ENCODE data around the gene CYP4F22. TPM values are rescaled to one million over a fixed set of nuclear protein-coding genes. Genes with fewer than 3 reads are reported as not detected.
A peak's percentile ranks its signal among the peaks of the same experiment; 100 is the strongest.

CYP4F22 gene
- total RNA-seq (2021) (not detected in 2 replicates), Bru-seq, nascent RNA (percentile 4 among the genes with signal in this experiment), BruChase-seq, experiment 1, labeled RNA remaining after a 2-hour chase (percentile 3 among the genes with signal in this experiment), BruChase-seq, experiment 2, labeled RNA remaining after a 6-hour chase (percentile 2 among the genes with signal in this experiment)
- long read RNA-seq = 0 reads

DNA sequence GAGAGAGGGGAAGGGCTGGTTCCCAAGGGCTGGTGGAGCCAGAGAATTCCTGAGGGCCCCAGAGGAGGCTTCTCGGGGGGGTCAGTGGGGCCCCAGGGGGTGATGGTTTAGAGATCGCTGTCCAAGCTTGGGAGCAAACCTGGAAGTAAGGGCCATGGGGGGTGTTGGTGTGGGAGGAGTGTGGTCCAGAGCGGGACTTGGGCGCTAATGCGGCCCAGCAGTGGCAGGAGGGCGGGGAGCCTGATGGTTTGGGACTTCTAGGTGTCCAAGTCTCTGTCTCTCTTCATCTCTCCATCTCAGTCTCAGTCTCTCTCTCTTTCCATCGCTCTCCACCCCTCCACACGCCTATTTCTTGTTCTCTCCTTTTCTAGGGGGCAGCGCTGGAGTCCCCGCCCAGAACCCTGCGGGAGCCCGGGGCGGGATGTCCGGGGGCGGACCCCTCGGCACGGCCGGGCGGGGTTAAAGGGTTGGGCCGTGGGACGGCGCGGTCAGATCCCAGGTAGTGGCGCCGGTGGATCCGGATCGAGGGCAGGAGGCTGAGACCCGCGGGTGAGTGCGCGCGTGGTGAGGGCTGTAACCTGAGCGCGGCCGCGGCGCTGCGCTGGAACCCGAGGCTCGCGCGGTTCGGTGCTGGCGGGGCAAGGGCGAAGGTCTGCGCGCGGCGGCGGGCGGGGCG, at the start of gene CYP4F22:
TSS of gene CYP4F22 (plus strand) at position 491 of the 676 bp plus-strand sequence. CDS start 16,812 bp downstream, outside the sequence.
- Histone ChIP-seq H4K20me1 (ENCODE audit: insufficient read depth) (no peaks in the 10 kb centered on the region; the same call in 1 of the 2 replicates), H3K9me3 (ENCODE audit: insufficient read depth, low read depth) (no peaks in the 10 kb centered on the region), H3F3A (ENCODE audit: insufficient read depth, low read depth) (0 out of 2 replicates have a peak, but pooled peaks cover 4% of the 10 kb centered on the region), H3K27ac (no peak within 1 kb of the TSS), H3K79me2 (ENCODE audit: low read depth) (no peaks in the 10 kb centered on the region), H3K9me2 (ENCODE audit: insufficient read depth) (no peaks in the 10 kb centered on the region), H3K4me3 (no peak within 1 kb of the TSS), H3K4me1 (replicated peaks; ENCODE audit: insufficient read depth) (no peaks in the 10 kb centered on the region), H3K27me3 (ENCODE audit: insufficient read depth, low read depth) (peaks cover 24% of the 10 kb centered on the region), H3K4me2 (no peak within 1 kb of the TSS), H3K36me3 (ENCODE audit: low read depth) (no peaks in the 10 kb centered on the region), H2AFZ (no peak within 1 kb of the TSS)
- intact Hi-C loops (cut with micrococcal nuclease; ENCODE audit: unreplicated experiment) = no loop called here
- no peak for DNase-seq
- no peak for TF ChIP-seq EZH2 (IDR thresholded peaks at IDR 0.05; ENCODE audit: low read depth)
- TF ChIP-seq, protein P1, sequence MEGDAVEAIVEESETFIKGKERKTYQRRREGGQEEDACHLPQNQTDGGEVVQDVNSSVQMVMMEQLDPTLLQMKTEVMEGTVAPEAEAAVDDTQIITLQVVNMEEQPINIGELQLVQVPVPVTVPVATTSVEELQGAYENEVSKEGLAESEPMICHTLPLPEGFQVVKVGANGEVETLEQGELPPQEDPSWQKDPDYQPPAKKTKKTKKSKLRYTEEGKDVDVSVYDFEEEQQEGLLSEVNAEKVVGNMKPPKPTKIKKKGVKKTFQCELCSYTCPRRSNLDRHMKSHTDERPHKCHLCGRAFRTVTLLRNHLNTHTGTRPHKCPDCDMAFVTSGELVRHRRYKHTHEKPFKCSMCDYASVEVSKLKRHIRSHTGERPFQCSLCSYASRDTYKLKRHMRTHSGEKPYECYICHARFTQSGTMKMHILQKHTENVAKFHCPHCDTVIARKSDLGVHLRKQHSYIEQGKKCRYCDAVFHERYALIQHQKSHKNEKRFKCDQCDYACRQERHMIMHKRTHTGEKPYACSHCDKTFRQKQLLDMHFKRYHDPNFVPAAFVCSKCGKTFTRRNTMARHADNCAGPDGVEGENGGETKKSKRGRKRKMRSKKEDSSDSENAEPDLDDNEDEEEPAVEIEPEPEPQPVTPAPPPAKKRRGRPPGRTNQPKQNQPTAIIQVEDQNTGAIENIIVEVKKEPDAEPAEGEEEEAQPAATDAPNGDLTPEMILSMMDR (conservative IDR thresholded peaks at IDR 0.05) = no peak
- ChIA-PET CTCF (no interaction called here), POLR2A (ENCODE audit: unreplicated experiment) (no interaction called here)
- BruUV-seq (replicated peaks) = no TSS peak

DNA sequence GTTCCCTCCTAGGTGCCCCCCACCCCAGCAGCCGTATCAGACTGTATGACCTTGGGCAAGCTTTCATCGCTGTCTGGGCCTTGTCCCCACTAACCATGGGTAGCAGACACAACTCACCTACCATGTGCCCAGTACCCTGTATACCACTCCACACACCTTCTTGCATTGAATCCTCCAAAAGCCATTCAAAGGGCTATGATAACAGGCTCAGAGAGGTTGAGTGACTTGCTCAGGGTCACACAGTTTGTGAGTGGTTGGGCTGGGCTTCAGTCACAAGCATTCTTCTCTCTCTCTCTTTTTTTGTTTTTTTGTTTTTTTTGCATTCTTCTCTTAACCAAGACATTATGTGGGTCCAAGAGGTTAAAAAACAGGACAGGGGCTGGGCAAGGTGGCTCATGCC, 46.6 kb upstream of the CYP4F22 start:
- CTCF ChIA-PET = no interaction called here

DNA sequence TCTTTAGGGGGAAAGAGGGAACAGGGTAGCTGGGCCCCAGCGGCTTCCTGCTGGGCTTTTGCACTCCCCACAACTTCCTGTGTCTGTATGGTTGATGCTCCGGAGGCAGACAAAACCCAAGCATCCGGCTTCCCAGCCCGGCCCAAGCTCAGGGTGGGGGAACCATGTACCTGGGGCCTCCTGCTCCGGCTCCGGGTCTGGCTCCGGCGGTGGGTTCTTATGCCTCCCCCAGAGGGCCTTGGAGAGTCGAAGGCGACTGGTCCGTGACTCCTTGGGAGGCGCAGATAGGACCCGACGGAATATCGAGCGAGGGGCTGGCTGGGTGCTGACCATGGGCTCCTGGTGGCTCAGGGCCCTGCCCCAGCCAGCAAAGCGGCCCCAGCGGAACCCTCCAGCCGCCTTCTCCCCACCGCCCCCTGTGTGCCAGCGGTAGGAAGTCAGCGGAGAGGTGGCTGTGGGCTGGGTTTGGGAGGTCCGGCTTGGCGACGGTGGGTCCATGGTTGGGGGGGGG, 44.4 kb upstream of the CYP4F22 start:
- no TSS peak for BruUV-seq (replicated peaks)
- Histone ChIP-seq H3K27me3 (ENCODE audit: insufficient read depth, low read depth) (no peaks in the 10 kb centered on the region), H3K36me3 (ENCODE audit: low read depth) (no peaks in the 10 kb centered on the region), H3K4me2 (no peak overlapping the region), H3K9me3 (ENCODE audit: insufficient read depth, low read depth) (no peaks in the 10 kb centered on the region), H2AFZ (no peak overlapping the region), H3K4me3 (no peak overlapping the region), H3K79me2 (ENCODE audit: low read depth) (no peaks in the 10 kb centered on the region), H3F3A (ENCODE audit: insufficient read depth, low read depth) (peaks cover 14% of the 10 kb centered on the region; the same call in 1 of the 2 replicates), H4K20me1 (ENCODE audit: insufficient read depth) (no peaks in the 10 kb centered on the region; the same call in 1 of the 2 replicates), H3K9me2 (ENCODE audit: insufficient read depth) (no peaks in the 10 kb centered on the region), H3K4me1 (replicated peaks; ENCODE audit: insufficient read depth) (peaks cover 9% of the 10 kb centered on the region; the same call in 1 of the 2 replicates), H3K27ac (no peak overlapping the region)
- DNase-seq = no peak
- no peak for TF ChIP-seq EZH2 (IDR thresholded peaks at IDR 0.05; ENCODE audit: low read depth)
- TF ChIP-seq, protein P1 (conservative IDR thresholded peaks at IDR 0.05) = no peak
- ChIA-PET POLR2A (ENCODE audit: unreplicated experiment) (interaction anchor here (0.6 kb wide), 1 partner anchor 9 kb away, joined by 6 read pairs; no protein-coding TSS in a partner anchor), CTCF (no interaction called here)
- intact Hi-C loops (cut with micrococcal nuclease; ENCODE audit: unreplicated experiment) = no loop called here

More for the DNA sequence above, 46.6 kb upstream of the CYP4F22 start:
- POLR2A ChIA-PET (ENCODE audit: unreplicated experiment) = no interaction called here
- H3K27me3 ChIP-seq (ENCODE audit: insufficient read depth, low read depth) = no peaks in the 10 kb centered on the region
- H4K20me1 ChIP-seq (ENCODE audit: insufficient read depth) = no peaks in the 10 kb centered on the region; the same call in 1 of the 2 replicates
- no peaks in the 10 kb centered on the region for H3K36me3 ChIP-seq (ENCODE audit: low read depth)
- intact Hi-C loops (cut with micrococcal nuclease; ENCODE audit: unreplicated experiment) = no loop called here
- no peaks in the 10 kb centered on the region for H3K9me3 ChIP-seq (ENCODE audit: insufficient read depth, low read depth)
- no peak overlapping the region for H3K4me3 ChIP-seq
- peaks cover 3% of the 10 kb centered on the region; the same call in 1 of the 2 replicates for H3K4me1 ChIP-seq (replicated peaks; ENCODE audit: insufficient read depth)
- no peak overlapping the region for H2AFZ ChIP-seq
- no TSS peak for BruUV-seq (replicated peaks)
- H3K4me2 ChIP-seq = no peak overlapping the region
- TF ChIP-seq, protein P1 (conservative IDR thresholded peaks at IDR 0.05) = no peak
- TF ChIP-seq EZH2 (IDR thresholded peaks at IDR 0.05; ENCODE audit: low read depth) = no peak
- peaks cover 5% of the 10 kb centered on the region; the same call in 1 of the 2 replicates for H3F3A ChIP-seq (ENCODE audit: insufficient read depth, low read depth)
- no peak overlapping the region for H3K27ac ChIP-seq
- H3K9me2 ChIP-seq (ENCODE audit: insufficient read depth) = no peaks in the 10 kb centered on the region
- no peaks in the 10 kb centered on the region for H3K79me2 ChIP-seq (ENCODE audit: low read depth)
- DNase-seq = no peak

All from PC-9 (cell line).